Lung (tissue), 12 donors: Measurements from ENCODE around the gene CABLES1. TPM values are rescaled to one million over a fixed set of nuclear protein-coding genes. Genes with fewer than 3 reads are reported as not detected.

Experiments
- ATAC-seq: fragments of 200-7000 bp; cut with Tn5 transposase; one replicate; pipeline ENCODE4 v1.9.1; 2020; ENCODE audit warnings: moderate number of reproducible peaks; ENCODE audit not compliant: insufficient read depth, low FRiP score
- DNase-seq, 3 donors: peaks; one replicate each; pipeline ENCODE4 v3.0.0-alpha.2; 2013 to 2017
- H3K27ac ChIP-seq, 2 donors: one replicate each; pipeline ENCODE4 v1.5.1; 2013; ENCODE audit warnings: mild to moderate bottlenecking in 2 of 2, moderate library complexity in 2 of 2, control low read depth in 1 of 2, inconsistent platforms in 1 of 2, low read depth in 1 of 2, low read length in 1 of 2
- H3K27me3 ChIP-seq, 3 donors: one replicate each; pipeline ENCODE4 v1.5.1; 2013; ENCODE audit warnings: low read length in 2 of 3; ENCODE audit not compliant: control insufficient read depth in 3 of 3, insufficient read depth in 3 of 3
- H3K36me3 ChIP-seq, 4 donors: one replicate each; pipeline ENCODE4 v1.5.1; 2013; ENCODE audit warnings: low read length in 4 of 4, mild to moderate bottlenecking in 1 of 4, moderate library complexity in 1 of 4; ENCODE audit not compliant: control insufficient read depth in 4 of 4, insufficient read depth in 4 of 4
- H3K4me1 ChIP-seq, 5 donors: one replicate each; pipeline ENCODE4 v1.5.1; 2013; ENCODE audit warnings: low read length in 5 of 5, mild to moderate bottlenecking in 2 of 5, moderate library complexity in 1 of 5; ENCODE audit not compliant: control insufficient read depth in 5 of 5, insufficient read depth in 5 of 5
- H3K4me3 ChIP-seq: one replicate; pipeline ENCODE4 v1.5.1; 2013; ENCODE audit warnings: mild to moderate bottlenecking, control low read depth, moderate library complexity
- H3K9ac ChIP-seq, 2 donors: one replicate each; pipeline ENCODE4 v1.5.1; 2013; ENCODE audit warnings: low read length in 2 of 2, control low read depth in 1 of 2; ENCODE audit not compliant: insufficient read depth in 1 of 2
- H3K9me3 ChIP-seq, 4 donors: one replicate each; pipeline ENCODE4 v1.5.1; 2013; ENCODE audit warnings: low read length in 3 of 4, mild to moderate bottlenecking in 1 of 4, moderate library complexity in 1 of 4; ENCODE audit not compliant: control insufficient read depth in 4 of 4, insufficient read depth in 3 of 4
- CTCF ChIP-seq: IDR thresholded peaks from 2 replicates; pipeline ENCODE4 v1.5.1; 2012; ENCODE audit warnings: mild to moderate bottlenecking; ENCODE audit errors: control extremely low read depth, extremely low read depth
- WGBS, 2 donors: extraction: QIAGEN DNeasy Blood & Tissue Kit; methylation state at CpG; one replicate each; pipeline ENCODE4 v1.1.7; 2013; 5-methylcytosine and 5-hydroxymethylcytosine counted together
- polyA plus RNA-seq, 2 donors: library from polyadenylated mRNA; stranded (reverse); fragments of 200-250 nt; gene quantifications; one replicate each; pipeline ENCODE4 v1.2.1, GENCODE V29; 2013
- total RNA-seq, 2 donors: library from RNA; depleted of rRNA in 1 of 2; stranded (reverse); fragments of >200 nt in 1 of 2; gene quantifications; one replicate each; pipeline ENCODE4 v1.2.1, GENCODE V29; 2014 to 2021
- donor health status: control.
- donor health status: control.
- donor health status: Bipolar disorder and iron deficiency.
- donor health status: healthy.
- donor health status: DM: yes; HTN: yes; CAD: no.

Gene CABLES1
- total and polyA plus RNA-seq, 4 donors: 4.2 to 32.6 (median 14.7) TPM

- ATAC-seq (no peak), DNase-seq (no peak)
- H3K27ac ChIP-seq: no peak overlapping the region
- peaks cover 0 to 24% (median 17%) of the 10 kb centered on the region in 4 donors for H3K36me3 ChIP-seq
- 91 to 94% methylated on average over 12 of the region's 12 CpGs for WGBS, 2 donors
- H3K9me3 ChIP-seq: no peaks in the 10 kb centered on the region
- TF ChIP-seq CTCF: no peak
- peaks cover 0 to 19% (median 12%) of the 10 kb centered on the region in 5 donors for H3K4me1 ChIP-seq
- no peak overlapping the region for H3K9ac ChIP-seq
- no peaks in the 10 kb centered on the region for H3K27me3 ChIP-seq
- H3K4me3 ChIP-seq: no peak overlapping the region
Measured at GRCh38 chr18:23253630-23254029, 118.3 kb downstream of the CABLES1 start.

- Histone ChIP-seq H3K27me3 (no peaks in the 10 kb centered on the region), H3K4me1 (peaks cover 0 to 41% (median 39%) of the 10 kb centered on the region in 5 donors), H3K4me3 (no peak overlapping the region), H3K36me3 (peaks cover 0 to 20% (median 17%) of the 10 kb centered on the region in 4 donors), H3K9ac (no peak overlapping the region), H3K27ac (peak overlapping the region in 1 of 2 donors; percentile 46), H3K9me3 (no peaks in the 10 kb centered on the region)
- ATAC-seq (no peak), DNase-seq (no peak)
- WGBS, 2 donors: 83 to 85% methylated on average over 9 of the region's 9 CpGs
- no peak for TF ChIP-seq CTCF
Measured at GRCh38 chr18:23257137-23257536, 121.9 kb downstream of the CABLES1 start.

GRCh38 chr18:23257686-23258565, 122.6 kb downstream of the CABLES1 start:
- no peak for TF ChIP-seq CTCF
- Histone ChIP-seq H3K27ac (peak overlapping the region in 1 of 2 donors; percentile 61), H3K4me3 (no peak overlapping the region), H3K4me1 (peaks cover 0 to 41% (median 39%) of the 10 kb centered on the region in 5 donors), H3K27me3 (no peaks in the 10 kb centered on the region), H3K36me3 (peaks cover 0 to 16% (median 14%) of the 10 kb centered on the region in 4 donors), H3K9ac (no peak overlapping the region), H3K9me3 (no peaks in the 10 kb centered on the region)
- 51 to 57% methylated on average over 25 of the region's 25 CpGs for WGBS, 2 donors
- DNase-seq (peak; percentile 61 to 81 (median 70)), ATAC-seq (no peak)
